Immature natural killer cell (primary cell): Measurements from ENCODE around the gene LRRC36. TPM values are rescaled to one million over a fixed set of nuclear protein-coding genes. Genes with fewer than 3 reads are reported as not detected.

Experiments
- DNase-seq, 3 donors: peaks; one replicate each; pipeline ENCODE4 v3.0.0; 2022; ENCODE audit warnings: mixed read lengths in 1 of 3
- H3K27ac Mint-ChIP-seq, 6 donors: one replicate each; pipeline ENCODE4 v1.8.0; 2020; ENCODE audit warnings: mixed read lengths in 6 of 6, mild to moderate bottlenecking in 5 of 6, inconsistent platforms in 4 of 6, moderate library complexity in 3 of 6
- H3K27me3 Mint-ChIP-seq, 3 donors: one replicate each; pipeline ENCODE4 v1.8.0; 2020 to 2021; ENCODE audit warnings: low read depth in 3 of 3, mild to moderate bottlenecking in 3 of 3, mixed read lengths in 3 of 3, moderate library complexity in 3 of 3, inconsistent platforms in 1 of 3
- H3K36me3 Mint-ChIP-seq, 3 donors: one replicate each; pipeline ENCODE4 v1.8.0; 2020; ENCODE audit warnings: mixed read lengths in 3 of 3, inconsistent platforms in 2 of 3, mild to moderate bottlenecking in 2 of 3
- H3K4me1 Mint-ChIP-seq, 2 donors: one replicate each; pipeline ENCODE4 v1.8.0; 2020; ENCODE audit warnings: inconsistent platforms in 2 of 2, mild to moderate bottlenecking in 2 of 2, mixed read lengths in 2 of 2, moderate library complexity in 1 of 2
- H3K4me3 Mint-ChIP-seq, 5 donors: one replicate each; pipeline ENCODE4 v1.8.0; 2020; ENCODE audit warnings: mild to moderate bottlenecking in 5 of 5, mixed read lengths in 5 of 5, inconsistent platforms in 3 of 5, moderate library complexity in 3 of 5
- H3K9me3 Mint-ChIP-seq, 6 donors: one replicate each; pipeline ENCODE4 v1.8.0; 2020; ENCODE audit warnings: mild to moderate bottlenecking in 6 of 6, mixed read lengths in 6 of 6, inconsistent platforms in 4 of 6, moderate library complexity in 3 of 6
- polyA plus RNA-seq, 3 donors: library from polyadenylated mRNA; unstranded; fragments of 300-500 nt; fragmentation: Illumina TruSeq; gene quantifications; one replicate each; pipeline ENCODE4 v1.2.3, GENCODE V29; 2021

Gene LRRC36
- polyA plus RNA-seq, 3 donors from 2014 or later = not detected

DNA sequence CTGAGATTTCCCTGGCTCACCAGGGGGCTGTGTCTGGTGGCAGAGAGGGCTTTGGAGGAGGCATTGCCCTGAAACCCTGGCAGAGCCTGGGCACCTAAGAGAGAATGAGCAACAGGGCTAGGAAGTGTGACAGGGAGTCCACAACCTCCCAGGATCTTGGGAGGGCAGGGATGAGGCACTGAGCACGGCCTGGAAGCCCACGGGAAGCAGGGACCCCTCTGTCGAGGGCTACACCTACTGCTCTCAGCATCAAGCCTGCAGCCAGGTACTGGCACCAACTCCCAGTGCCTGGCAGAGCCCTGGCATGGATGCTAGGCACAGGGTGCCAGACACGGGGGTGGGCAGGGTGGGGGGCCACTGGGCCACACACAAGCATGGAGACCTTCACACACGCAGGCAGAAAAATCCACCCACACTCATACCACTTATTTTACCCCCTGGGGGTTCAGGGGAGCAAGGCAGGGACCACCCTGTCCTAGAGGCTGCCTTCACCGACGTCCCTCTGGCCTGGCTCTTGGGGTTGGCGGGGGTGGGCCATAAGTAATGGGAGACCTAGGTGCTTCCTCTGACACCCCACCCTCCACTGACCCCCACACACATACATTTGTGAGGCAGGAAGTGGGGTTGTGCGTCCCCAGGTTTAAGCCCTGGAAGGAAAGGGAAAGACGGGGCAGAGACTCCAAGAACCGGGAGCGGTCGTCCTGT is 103.3 kb downstream of the LRRC36 start:
- Mint-ChIP-seq H3K9me3 (no peaks in the 10 kb centered on the region), H3K27ac (peak overlapping the region in 1 of 6 donors; percentile 24), H3K4me3 (peak overlapping the region; percentile 68 to 82 (median 71)), H3K27me3 (peaks cover 9 to 24% (median 18%) of the 10 kb centered on the region in 3 donors), H3K4me1 (peaks cover 4 to 9% of the 10 kb centered on the region in 2 donors), H3K36me3 (no peaks in the 10 kb centered on the region)
- no peak for DNase-seq

GRCh38 chr16:67430504-67430976 is 103.9 kb downstream of the LRRC36 start:
- H3K27me3 Mint-ChIP-seq = peaks cover 8 to 24% (median 18%) of the 10 kb centered on the region in 3 donors
- peak overlapping the region in 1 of 6 donors; percentile 24 for H3K27ac Mint-ChIP-seq
- H3K4me3 Mint-ChIP-seq = peak overlapping the region; percentile 68 to 82 (median 71)
- DNase-seq = no peak
- H3K9me3 Mint-ChIP-seq = no peaks in the 10 kb centered on the region
- H3K4me1 Mint-ChIP-seq = peaks cover 4 to 9% of the 10 kb centered on the region in 2 donors
- no peaks in the 10 kb centered on the region for H3K36me3 Mint-ChIP-seq

DNA sequence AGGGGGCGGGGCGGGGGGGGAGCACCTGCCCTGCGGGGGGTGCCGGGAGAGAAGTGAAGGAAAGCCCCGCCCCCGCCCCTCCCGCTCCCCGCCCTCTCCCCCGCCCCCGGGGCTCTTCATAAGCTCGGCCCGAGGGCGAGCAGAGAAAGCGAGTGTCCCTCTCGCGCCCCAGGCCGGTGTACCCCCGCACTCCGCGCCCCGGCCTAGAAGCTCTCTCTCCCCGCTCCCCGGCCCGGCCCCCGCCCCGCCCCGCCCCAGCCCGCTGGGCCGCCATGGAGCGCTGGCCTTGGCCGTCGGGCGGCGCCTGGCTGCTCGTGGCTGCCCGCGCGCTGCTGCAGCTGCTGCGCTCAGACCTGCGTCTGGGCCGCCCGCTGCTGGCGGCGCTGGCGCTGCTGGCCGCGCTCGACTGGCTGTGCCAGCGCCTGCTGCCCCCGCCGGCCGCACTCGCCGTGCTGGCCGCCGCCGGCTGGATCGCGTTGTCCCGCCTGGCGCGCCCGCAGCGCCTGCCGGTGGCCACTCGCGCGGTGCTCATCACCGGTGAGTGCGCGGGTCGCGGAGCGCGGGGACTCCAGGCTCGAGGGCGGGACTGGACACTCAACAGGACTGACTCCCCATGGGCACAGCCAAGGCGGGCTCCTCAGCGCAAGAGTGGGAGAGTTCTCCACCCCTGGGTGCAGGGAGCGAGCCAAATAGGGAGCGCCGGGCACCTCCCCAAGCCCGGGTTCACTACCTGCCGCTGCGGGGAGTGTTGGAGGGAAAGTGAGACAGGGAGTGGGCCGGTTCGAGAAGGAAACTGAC is 104.6 kb downstream of the LRRC36 start, which contains the start of gene HSD11B2:
HSD11B2 (plus strand) TSS at position 145 of the 798 bp plus-strand sequence; CDS start at position 273, 128 bp downstream.
- H3K36me3 Mint-ChIP-seq = no peaks in the 10 kb centered on the region
- peak within 1 kb of the TSS; percentile 68 to 82 (median 74) for H3K4me3 Mint-ChIP-seq
- H3K27ac Mint-ChIP-seq = peak within 1 kb of the TSS in 1 of 6 donors; percentile 24
- H3K9me3 Mint-ChIP-seq = no peaks in the 10 kb centered on the region
- H3K4me1 Mint-ChIP-seq = peaks cover 4 to 9% of the 10 kb centered on the region in 2 donors
- peak in 2 of 3 donors; percentile 18 to 21 for DNase-seq
- H3K27me3 Mint-ChIP-seq = peaks cover 8 to 24% (median 18%) of the 10 kb centered on the region in 3 donors

- Mint-ChIP-seq H3K36me3 (peaks cover 0 to under 1% (median 0%) of the 10 kb centered on the region in 3 donors), H3K4me3 (peak overlapping the region; percentile 63 to 76 (median 69)), H3K27me3 (peaks cover 8 to 21% (median 12%) of the 10 kb centered on the region in 3 donors), H3K9me3 (no peaks in the 10 kb centered on the region), H3K27ac (no peak overlapping the region), H3K4me1 (peaks cover 4 to 9% of the 10 kb centered on the region in 2 donors)
- no peak for DNase-seq
Observed at GRCh38 chr16:67431775-67432505, 105.3 kb downstream of the LRRC36 start.

DNA sequence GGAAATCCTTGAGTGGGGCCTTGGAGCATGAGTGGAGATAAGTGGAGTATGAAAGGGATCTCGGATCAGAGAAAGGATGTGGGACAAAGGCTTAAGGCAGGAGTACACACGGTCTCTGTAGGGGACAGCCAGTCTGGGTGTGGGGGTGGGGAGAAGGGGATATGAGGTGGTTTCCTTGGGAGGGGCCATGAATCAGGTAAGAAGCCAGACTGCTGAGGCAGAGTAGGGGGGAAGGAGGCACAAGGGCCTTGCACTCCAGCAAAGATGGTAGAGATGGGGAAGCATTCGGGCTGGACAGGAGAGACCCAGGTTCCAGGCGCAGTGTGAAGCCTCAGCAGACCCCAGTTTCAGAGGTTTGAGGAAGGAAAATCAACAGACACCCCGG is 105.9 kb downstream of the LRRC36 start:
- DNase-seq = no peak
- Mint-ChIP-seq H3K9me3 (no peaks in the 10 kb centered on the region), H3K27ac (peak overlapping the region in 1 of 6 donors; percentile 40), H3K4me1 (peaks cover 6 to 10% of the 10 kb centered on the region in 2 donors), H3K4me3 (peak overlapping the region; percentile 27 to 69 (median 66)), H3K27me3 (peaks cover 8 to 21% (median 12%) of the 10 kb centered on the region in 3 donors), H3K36me3 (peaks cover 0 to 4% (median 2%) of the 10 kb centered on the region in 3 donors)

DNA sequence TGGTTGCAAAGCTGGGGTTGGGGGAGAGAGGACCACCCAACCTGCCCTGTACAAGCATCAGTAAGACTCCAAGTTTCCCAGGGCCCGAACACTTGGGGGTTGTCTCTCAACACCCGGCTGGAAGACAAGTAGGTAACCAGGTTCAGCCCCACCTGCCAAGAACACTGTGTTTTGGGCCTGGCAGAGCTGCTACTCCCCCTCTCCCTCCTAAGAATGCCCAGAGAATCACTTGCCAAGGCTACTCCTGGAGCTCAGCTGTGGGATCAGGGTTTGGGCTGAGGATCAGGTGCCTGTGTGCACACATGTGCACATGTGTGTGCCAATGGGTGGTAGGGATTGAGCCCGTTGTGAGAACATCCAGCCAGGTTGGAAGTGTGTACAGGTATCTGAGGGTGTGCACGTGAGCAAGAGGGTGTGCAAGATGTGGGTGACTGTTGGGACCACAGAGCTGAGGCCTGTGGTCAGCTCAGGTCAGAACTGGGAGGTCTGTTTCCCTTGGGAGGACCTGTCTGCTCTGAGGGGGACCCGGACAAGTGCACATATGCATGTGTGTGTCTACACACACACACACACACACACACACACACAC is 106.6 kb downstream of the LRRC36 start:
- Mint-ChIP-seq H3K4me1 (peaks cover 14 to 16% of the 10 kb centered on the region in 2 donors), H3K9me3 (no peaks in the 10 kb centered on the region), H3K4me3 (peak overlapping the region in 2 of 5 donors; percentile 16 to 33), H3K27me3 (peaks cover 8 to 21% (median 12%) of the 10 kb centered on the region in 3 donors), H3K36me3 (peaks cover 0 to 8% (median 4%) of the 10 kb centered on the region in 3 donors), H3K27ac (no peak overlapping the region)
- DNase-seq = no peak

Other genes starting within 250 kb of the LRRC36 start
- gene PHAF1, start 216.9 kb upstream of the LRRC36 start, polyA plus RNA-seq = 10 to 100 TPM in 2 of 3 donors, 1 to 10 TPM in 1; 5.7 to 15.1 (median 14.4) TPM
- gene B3GNT9, start 175.8 kb upstream of the LRRC36 start, polyA plus RNA-seq = under 1 TPM in 2 of 3 donors, not detected in 1; 0.13 to 0.18 TPM
- 10 to 100 TPM; 44.9 to 53.7 (median 49.4) TPM for gene TRADD, start 166.9 kb upstream of the LRRC36 start, polyA plus RNA-seq
- gene FBXL8, start 166.9 kb upstream of the LRRC36 start, polyA plus RNA-seq = 1 to 10 TPM; 3.8 to 7.4 (median 5.7) TPM
- not detected for gene HSF4, start 162.1 kb upstream of the LRRC36 start, polyA plus RNA-seq
- under 1 TPM in 2 of 3 donors, not detected in 1; 0.18 to 0.47 TPM for gene NOL3, start 156.3 kb upstream of the LRRC36 start, polyA plus RNA-seq
- gene MATCAP1, start 142.9 kb upstream of the LRRC36 start, polyA plus RNA-seq = under 1 TPM in 1 of 3 donors, not detected in 2; 1.00 TPM
- gene EXOC3L1, start 136.7 kb upstream of the LRRC36 start, polyA plus RNA-seq = not detected
- 10 to 100 TPM; 42.7 to 85.3 (median 76.0) TPM for gene E2F4, start 134.7 kb upstream of the LRRC36 start, polyA plus RNA-seq
- not detected for gene ELMO3, start 127.7 kb upstream of the LRRC36 start, polyA plus RNA-seq
- 100 to 1,000 TPM; 104 to 154 (median 107) TPM for gene TMEM208, start 99.7 kb upstream of the LRRC36 start, polyA plus RNA-seq
- gene FHOD1, start 79.3 kb upstream of the LRRC36 start, polyA plus RNA-seq = 1 to 10 TPM; 3.5 to 8.2 (median 4.8) TPM
- under 1 TPM in 1 of 3 donors, not detected in 2; 0.46 TPM for gene SLC9A5, start 77.8 kb upstream of the LRRC36 start, polyA plus RNA-seq
- gene PLEKHG4, start 47.3 kb upstream of the LRRC36 start, polyA plus RNA-seq = 1 to 10 TPM; 3.7 to 8.1 (median 5.3) TPM
- gene KCTD19, start 74 bp upstream of the LRRC36 start, polyA plus RNA-seq = not detected
- under 1 TPM in 2 of 3 donors, not detected in 1; 0.22 to 0.78 TPM for gene TPPP3, start 66.7 kb downstream of the LRRC36 start, polyA plus RNA-seq
- under 1 TPM in 2 of 3 donors, not detected in 1; 0.64 to 0.71 TPM for gene ZDHHC1, start 89.7 kb downstream of the LRRC36 start, polyA plus RNA-seq
- not detected for gene HSD11B2, start 104.3 kb downstream of the LRRC36 start, polyA plus RNA-seq
- gene ATP6V0D1, start 154.3 kb downstream of the LRRC36 start, polyA plus RNA-seq = 100 to 1,000 TPM; 192 to 330 (median 205) TPM
- not detected for gene AGRP, start 156.7 kb downstream of the LRRC36 start, polyA plus RNA-seq
- gene RIPOR1, start 202.0 kb downstream of the LRRC36 start, polyA plus RNA-seq = 1 to 10 TPM; 2.0 to 7.5 (median 3.3) TPM
- gene CTCF, start 235.7 kb downstream of the LRRC36 start, polyA plus RNA-seq = 10 to 100 TPM; 24.8 to 60.4 (median 28.4) TPM